Measurements from ENCODE around the gene EP400.

DNA sequence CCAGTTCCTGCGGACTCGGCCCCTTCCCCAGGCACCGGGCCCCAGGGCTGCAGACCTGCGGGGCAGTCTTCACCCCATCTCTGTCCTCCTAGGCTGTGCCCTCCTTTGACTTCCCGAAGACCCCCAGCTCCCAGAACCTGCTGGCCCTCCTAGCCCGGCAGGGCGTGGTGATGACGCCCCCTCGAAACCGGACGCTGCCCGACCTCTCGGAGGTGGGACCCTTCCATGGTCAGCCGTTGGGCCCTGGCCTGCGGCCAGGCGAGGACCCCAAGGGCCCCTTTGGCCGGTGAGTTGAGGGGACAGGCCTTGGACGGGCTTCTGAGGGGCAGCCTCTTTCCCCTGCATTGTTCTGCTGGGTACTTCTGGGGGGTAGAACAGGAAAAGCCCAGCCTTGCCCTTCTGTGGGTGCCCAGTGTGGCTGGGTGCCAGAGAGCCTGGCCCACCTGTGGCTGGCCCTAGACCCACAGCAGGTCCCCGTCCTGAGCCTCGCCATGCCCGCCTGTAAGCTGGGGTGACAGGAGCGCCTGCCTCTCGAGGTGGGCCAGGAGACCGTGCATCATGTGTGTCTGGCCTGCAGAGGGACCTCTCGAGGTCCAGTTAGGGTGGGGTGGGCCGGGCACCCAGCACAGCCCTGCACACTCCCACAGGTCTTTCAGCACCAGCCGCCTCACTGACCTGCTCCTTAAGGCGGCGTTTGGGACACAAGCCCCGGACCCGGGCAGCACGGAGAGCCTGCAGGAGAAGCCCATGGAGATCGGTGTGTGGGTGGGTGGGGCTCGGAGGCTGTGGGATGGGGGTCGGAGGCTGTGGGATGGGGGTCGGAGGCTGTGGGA lies 33.2 kb upstream of the EP400 start:
- TF ChIP-seq, protein P1, sequence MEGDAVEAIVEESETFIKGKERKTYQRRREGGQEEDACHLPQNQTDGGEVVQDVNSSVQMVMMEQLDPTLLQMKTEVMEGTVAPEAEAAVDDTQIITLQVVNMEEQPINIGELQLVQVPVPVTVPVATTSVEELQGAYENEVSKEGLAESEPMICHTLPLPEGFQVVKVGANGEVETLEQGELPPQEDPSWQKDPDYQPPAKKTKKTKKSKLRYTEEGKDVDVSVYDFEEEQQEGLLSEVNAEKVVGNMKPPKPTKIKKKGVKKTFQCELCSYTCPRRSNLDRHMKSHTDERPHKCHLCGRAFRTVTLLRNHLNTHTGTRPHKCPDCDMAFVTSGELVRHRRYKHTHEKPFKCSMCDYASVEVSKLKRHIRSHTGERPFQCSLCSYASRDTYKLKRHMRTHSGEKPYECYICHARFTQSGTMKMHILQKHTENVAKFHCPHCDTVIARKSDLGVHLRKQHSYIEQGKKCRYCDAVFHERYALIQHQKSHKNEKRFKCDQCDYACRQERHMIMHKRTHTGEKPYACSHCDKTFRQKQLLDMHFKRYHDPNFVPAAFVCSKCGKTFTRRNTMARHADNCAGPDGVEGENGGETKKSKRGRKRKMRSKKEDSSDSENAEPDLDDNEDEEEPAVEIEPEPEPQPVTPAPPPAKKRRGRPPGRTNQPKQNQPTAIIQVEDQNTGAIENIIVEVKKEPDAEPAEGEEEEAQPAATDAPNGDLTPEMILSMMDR (IDR thresholded peaks at IDR 0.05; ENCODE audit: low read depth, low read length) = no peak
- TF ChIP-seq EZH2phosphoT487 (IDR thresholded peaks at IDR 0.05; ENCODE audit: low read depth) = no peak

Measured in OCI-LY3 (cell line).